Activated CD4-positive, alpha-beta T cell treated with anti-CD3 and anti-CD28 coated beads, Interleukin-2, Interleukin-6, amounts not matched to agents 100 ng/mL and 50 ng/mL, durations not matched to agents 16 hours and 8 hours (primary cell): ENCODE results near the gene ZNF76.
A peak's percentile ranks its signal among the peaks of the same experiment; 100 is the strongest.

ENCODE experiments used
- DNase-seq: peaks from one replicate; pipeline ENCODE4 v3.0.0-alpha.2; 2020

Gene ZNF76

GRCh38 chr6:35273822-35274559 is 14.5 kb downstream of the ZNF76 start:
- no peak for DNase-seq

- DNase-seq, result no peak
Measured at GRCh38 chr6:35275744-35276260, 16.3 kb downstream of the ZNF76 start.

GRCh38 chr6:35278708-35279107 is 19.2 kb downstream of the ZNF76 start:
- no peak for DNase-seq

GRCh38 chr6:35280903-35281302 is 21.4 kb downstream of the ZNF76 start:
- no peak for DNase-seq

GRCh38 chr6:35282472-35282871 is 22.9 kb downstream of the ZNF76 start:
- peak; percentile 16 for DNase-seq

GRCh38 chr6:35283361-35283760 is 23.8 kb downstream of the ZNF76 start:
- no peak for DNase-seq

- no peak for DNase-seq
Measured at GRCh38 chr6:35287671-35288396, 28.3 kb downstream of the ZNF76 start.

- no peak for DNase-seq
Measured at GRCh38 chr6:35288834-35289233, 29.3 kb downstream of the ZNF76 start.

- no peak for DNase-seq
Measured at GRCh38 chr6:35291491-35291890, 32.0 kb downstream of the ZNF76 start.

- no peak for DNase-seq
Measured at GRCh38 chr6:35292494-35292893, 33.0 kb downstream of the ZNF76 start.

- DNase-seq, result no peak
Measured at GRCh38 chr6:35293681-35294080, 34.1 kb downstream of the ZNF76 start.

- DNase-seq, result peak; percentile 68
Measured at GRCh38 chr6:35294308-35294945, 34.9 kb downstream of the ZNF76 start.

GRCh38 chr6:35295036-35295435 is 35.5 kb downstream of the ZNF76 start:
- DNase-seq, result no peak

- DNase-seq, result no peak
Measured at GRCh38 chr6:35295521-35296315, 36.2 kb downstream of the ZNF76 start.

- DNase-seq, result no peak
Measured at GRCh38 chr6:35296931-35297600, 37.5 kb downstream of the ZNF76 start.

GRCh38 chr6:35297601-35298481 is 38.3 kb downstream of the ZNF76 start, which contains the start of gene DEF6:
DEF6 (plus strand) TSS chr6:35297818; CDS start chr6:35297857, 39 bp downstream.
- DNase-seq, result peak; percentile 94

- DNase-seq, result peak; percentile 34
Measured at GRCh38 chr6:35298625-35299140, 39.1 kb downstream of the ZNF76 start.

GRCh38 chr6:35299674-35300073 is 40.1 kb downstream of the ZNF76 start:
- peak; percentile 52 for DNase-seq

- DNase-seq, result peak; percentile 64
Measured at GRCh38 chr6:35300848-35301247, 41.3 kb downstream of the ZNF76 start.

- DNase-seq, result peak; percentile 93
Measured at GRCh38 chr6:35302604-35303241, 43.2 kb downstream of the ZNF76 start.
